Brain microvascular endothelial cell (primary cell): Measurements from ENCODE around the gene NBDY.

Experiments
- DNase-seq: peaks from one replicate; pipeline ENCODE4 v3.0.0-alpha.2; 2020
- H3K27ac ChIP-seq: fragments of 250-450 bp; sonication (Bioruptor Pico); 2 replicates; pipeline ENCODE4 v1.5.1; 2020; ENCODE audit warnings: mild to moderate bottlenecking, moderate library complexity
- H3K27me3 ChIP-seq: fragments of 250-450 bp; sonication (Bioruptor Pico); replicated peaks from 2 replicates; pipeline ENCODE4 v1.5.1; 2020; ENCODE audit warnings: mild to moderate bottlenecking
- H3K36me3 ChIP-seq: fragments of 250-450 bp; sonication (Bioruptor Pico); replicated peaks from 2 replicates; pipeline ENCODE4 v1.5.1; 2020; ENCODE audit warnings: mild to moderate bottlenecking
- H3K4me3 ChIP-seq: 2 replicates; pipeline ENCODE4 v1.5.1; 2011; ENCODE audit warnings: low read depth, mild to moderate bottlenecking, control low read depth, low read length, moderate library complexity
- in situ Hi-C: cut with HindIII; loops from 2 replicates; pipeline ENCODE4 v1.10.0; 2017; ENCODE audit warnings: low sequenced_read_pairs, low pct_ligation_motif_present
- TF ChIP-seq, protein P1 (sequence below): IDR thresholded peaks from 2 replicates; pipeline ENCODE4 v1.5.1; 2011; ENCODE audit warnings: low read depth, mild to moderate bottlenecking, moderate library complexity, low read length, control low read depth, inconsistent platforms; ENCODE audit errors: missing control alignments

Gene NBDY

GRCh38 chrX:56790778-56791177 is 61.7 kb downstream of the NBDY start:
- no peaks in the 10 kb centered on the region for H3K27me3 ChIP-seq
- no peaks in the 10 kb centered on the region for H3K36me3 ChIP-seq
- TF ChIP-seq, protein P1, sequence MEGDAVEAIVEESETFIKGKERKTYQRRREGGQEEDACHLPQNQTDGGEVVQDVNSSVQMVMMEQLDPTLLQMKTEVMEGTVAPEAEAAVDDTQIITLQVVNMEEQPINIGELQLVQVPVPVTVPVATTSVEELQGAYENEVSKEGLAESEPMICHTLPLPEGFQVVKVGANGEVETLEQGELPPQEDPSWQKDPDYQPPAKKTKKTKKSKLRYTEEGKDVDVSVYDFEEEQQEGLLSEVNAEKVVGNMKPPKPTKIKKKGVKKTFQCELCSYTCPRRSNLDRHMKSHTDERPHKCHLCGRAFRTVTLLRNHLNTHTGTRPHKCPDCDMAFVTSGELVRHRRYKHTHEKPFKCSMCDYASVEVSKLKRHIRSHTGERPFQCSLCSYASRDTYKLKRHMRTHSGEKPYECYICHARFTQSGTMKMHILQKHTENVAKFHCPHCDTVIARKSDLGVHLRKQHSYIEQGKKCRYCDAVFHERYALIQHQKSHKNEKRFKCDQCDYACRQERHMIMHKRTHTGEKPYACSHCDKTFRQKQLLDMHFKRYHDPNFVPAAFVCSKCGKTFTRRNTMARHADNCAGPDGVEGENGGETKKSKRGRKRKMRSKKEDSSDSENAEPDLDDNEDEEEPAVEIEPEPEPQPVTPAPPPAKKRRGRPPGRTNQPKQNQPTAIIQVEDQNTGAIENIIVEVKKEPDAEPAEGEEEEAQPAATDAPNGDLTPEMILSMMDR: no peak
- in situ Hi-C loops: no loop called here
- H3K4me3 ChIP-seq: no peak overlapping the region
- DNase-seq: no peak
- H3K27ac ChIP-seq: no peak overlapping the region

DNA sequence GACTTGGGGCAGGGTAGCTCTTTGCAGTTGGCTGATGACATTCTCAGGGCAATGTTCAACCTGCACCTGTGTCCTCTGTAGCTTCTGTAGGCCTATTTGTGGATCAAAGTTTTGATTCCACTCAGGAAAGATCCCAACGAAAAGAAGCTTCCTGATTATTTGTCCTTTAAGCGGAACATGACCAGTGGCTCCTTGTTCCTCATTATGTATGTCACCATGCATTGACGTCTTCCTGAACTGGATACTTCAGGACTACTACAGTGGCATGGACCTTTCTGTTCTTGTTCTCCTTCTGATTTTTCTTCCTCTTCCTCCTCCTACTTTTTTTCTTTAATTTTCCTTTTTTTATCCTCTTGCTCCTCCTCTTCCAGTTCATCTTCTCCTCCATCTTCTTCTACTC is 62.4 kb downstream of the NBDY start:
- in situ Hi-C loops: no loop called here
- DNase-seq: no peak
- TF ChIP-seq, protein P1: no peak
- Histone ChIP-seq H3K27me3 (no peaks in the 10 kb centered on the region), H3K4me3 (no peak overlapping the region), H3K36me3 (no peaks in the 10 kb centered on the region), H3K27ac (no peak overlapping the region)

- no peak for DNase-seq
- in situ Hi-C loops: no loop called here
Observed at GRCh38 chrX:56792270-56793111, 63.4 kb downstream of the NBDY start.

GRCh38 chrX:56793112-56793430 is 64.0 kb downstream of the NBDY start:
- Histone ChIP-seq H3K27ac (no peak overlapping the region), H3K36me3 (no peaks in the 10 kb centered on the region), H3K4me3 (no peak overlapping the region), H3K27me3 (no peaks in the 10 kb centered on the region)
- in situ Hi-C loops: no loop called here
- TF ChIP-seq, protein P1: no peak
- no peak for DNase-seq

More at GRCh38 chrX:56792270-56793111, 63.4 kb downstream of the NBDY start:
- H3K4me3 ChIP-seq: no peak overlapping the region
- H3K27ac ChIP-seq: no peak overlapping the region
- H3K27me3 ChIP-seq: no peaks in the 10 kb centered on the region
- TF ChIP-seq, protein P1: no peak
- H3K36me3 ChIP-seq: no peaks in the 10 kb centered on the region

DNA sequence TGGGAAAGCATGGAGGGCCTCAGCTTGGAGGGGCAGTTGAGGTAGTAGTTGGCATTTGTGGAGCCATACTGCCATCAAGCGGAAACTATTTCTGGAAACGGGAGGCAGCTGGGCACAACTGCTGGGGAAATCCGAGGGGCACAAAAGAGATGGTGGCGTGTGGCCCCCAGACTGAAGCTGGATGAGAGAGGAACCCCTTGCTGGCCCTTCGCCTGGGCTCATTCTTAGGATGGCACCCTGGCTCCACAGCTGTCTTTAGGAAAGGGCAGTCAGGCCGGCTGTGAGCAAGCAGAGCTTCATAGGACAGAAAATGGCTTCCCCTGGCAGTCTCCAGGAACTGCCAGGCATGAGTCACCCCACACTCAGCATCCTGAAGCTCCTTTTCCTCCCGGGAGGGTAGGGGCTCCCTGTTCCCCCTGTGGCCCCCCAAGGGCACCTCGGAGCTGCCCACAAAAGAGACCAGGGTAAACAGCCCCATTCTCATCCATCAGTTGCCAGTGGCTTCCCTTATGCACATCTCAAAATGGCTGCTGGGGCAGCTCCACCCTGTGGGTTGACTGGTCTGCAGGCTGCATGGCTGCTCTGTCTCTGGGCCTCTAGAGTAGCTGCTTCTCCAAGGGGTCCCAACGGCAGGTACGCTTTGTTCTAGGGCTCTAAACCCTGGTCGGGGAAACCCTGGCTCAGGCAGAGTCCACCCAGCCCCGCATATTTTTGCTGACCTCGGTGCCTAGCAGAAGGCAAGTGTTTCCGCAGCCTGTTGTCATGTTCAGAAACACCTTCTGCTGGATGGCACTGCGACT is 64.7 kb downstream of the NBDY start:
- no peaks in the 10 kb centered on the region for H3K36me3 ChIP-seq
- TF ChIP-seq, protein P1: no peak
- no peaks in the 10 kb centered on the region for H3K27me3 ChIP-seq
- no peak overlapping the region for H3K4me3 ChIP-seq
- DNase-seq: no peak
- in situ Hi-C loops: no loop called here
- no peak overlapping the region for H3K27ac ChIP-seq
